CD4-positive, alpha-beta T cell (primary cell): ENCODE data around the gene PIK3R1. TPM values are rescaled to one million over a fixed set of nuclear protein-coding genes. Genes with fewer than 3 reads are reported as not detected.
A peak's percentile ranks its signal among the peaks of the same experiment; 100 is the strongest.

Source experiments
- ATAC-seq: fragments of 200-7000 bp; cut with Tn5 transposase; one replicate; pipeline ENCODE4 v1.10.0; 2022; ENCODE audit warnings: mild to moderate bottlenecking; ENCODE audit not compliant: poor library complexity
- CTCF ChIA-PET: fragments of 350-600 bp; sonication (Branson Sonifier 250); formaldehyde crosslinking; loops from one replicate; lab custom pipeline; 2021; ENCODE audit warnings: antibody characterized with exemption, inconsistent platforms; lab: Charles Lee
- POLR2A ChIA-PET: fragments of 350-600 bp; sonication (Branson Sonifier 250); formaldehyde crosslinking; loops from one replicate; lab custom pipeline; 2021; ENCODE audit warnings: antibody characterized with exemption, inconsistent platforms; lab: Charles Lee
- DNase-seq, 14 experiments: peaks; one replicate each; pipeline ENCODE4 v3.0.0-alpha.2; 2013 to 2020; ENCODE audit warnings: mixed read lengths in 2 of 14
- H3K27ac ChIP-seq, 2 donors: one replicate each; pipeline versions ENCODE4 v1.5.1 to v1.7.0; 2013; ENCODE audit warnings: low read length in 2 of 2, low read depth in 1 of 2, mild to moderate bottlenecking in 1 of 2
- H3K27me3 ChIP-seq, 2 experiments: 1 replicate in 1 of 2; 2 replicates in 1 of 2; pipeline versions ENCODE4 v1.6.1 to v1.7.0; 2013; ENCODE audit warnings: low read length in 2 of 2, control low read depth in 1 of 2, mild to moderate bottlenecking in 1 of 2, moderate library complexity in 1 of 2; ENCODE audit not compliant: insufficient read depth in 2 of 2, control insufficient read depth in 1 of 2
- H3K36me3 ChIP-seq: one replicate; pipeline ENCODE4 v1.6.1; 2013; ENCODE audit warnings: low read length, control low read depth; ENCODE audit not compliant: insufficient read depth
- H3K4me1 ChIP-seq: one replicate; pipeline ENCODE4 v1.6.1; 2013; ENCODE audit warnings: low read length, control low read depth; ENCODE audit not compliant: insufficient read depth
- H3K4me3 ChIP-seq: one replicate; pipeline ENCODE4 v1.5.1; 2013; ENCODE audit warnings: mild to moderate bottlenecking, low read length, moderate library complexity
- H3K9me3 ChIP-seq, 2 experiments: 1 replicate in 1 of 2; 2 replicates in 1 of 2; pipeline versions ENCODE4 v1.6.1 to v1.7.0; 2013; ENCODE audit warnings: low read length in 2 of 2, mild to moderate bottlenecking in 2 of 2, control low read depth in 1 of 2, moderate library complexity in 1 of 2; ENCODE audit not compliant: control insufficient read depth in 1 of 2, insufficient read depth in 1 of 2
- H3K27ac Mint-ChIP-seq: one replicate; pipeline ENCODE4 v1.8.0; 2020; ENCODE audit warnings: mixed read lengths
- H3K27me3 Mint-ChIP-seq: one replicate; pipeline ENCODE4 v1.8.0; 2021; ENCODE audit warnings: mixed read lengths
- H3K36me3 Mint-ChIP-seq: one replicate; pipeline ENCODE4 v1.8.0; 2021; ENCODE audit warnings: low read depth, mixed read lengths
- H3K4me1 Mint-ChIP-seq: one replicate; pipeline ENCODE4 v1.8.0; 2021; ENCODE audit warnings: low read depth, mixed read lengths
- H3K4me3 Mint-ChIP-seq: one replicate; pipeline ENCODE4 v1.8.0; 2020; ENCODE audit warnings: mild to moderate bottlenecking, mixed read lengths
- H3K9me3 Mint-ChIP-seq: one replicate; pipeline ENCODE4 v1.8.0; 2020; ENCODE audit warnings: mixed read lengths
- CTCF ChIP-seq: fragments of 200-600 bp; IDR thresholded peaks from one replicate; pipeline ENCODE4 v1.8.0; 2022; ENCODE audit warnings: antibody characterized with exemption, mild to moderate bottlenecking
- intact Hi-C, 2 experiments: fragments of 100-400 bp; cut with DNase I in 1 of 2; cut with micrococcal nuclease in 1 of 2; formaldehyde crosslinking; loops; one replicate each; pipeline versions ENCODE4 v1.15.1 to v1.9.0; 2023 to 2025; cut with DNase I, micrococcal nuclease
- total RNA-seq, 174 experiments: library from RNA in 2 of 174; stranded (reverse) in 2 of 174; gene quantifications; one replicate each; pipeline ENCODE4 v1.2.3 and lab custom pipeline; 2021 to 2026

PIK3R1 gene
- total RNA-seq, 2 experiments from 2014 or later: 455 to 459 TPM

- ATAC-seq (no peak), DNase-seq (no peak)
- H3K27ac ChIP-seq: no peak overlapping the region
- ChIA-PET CTCF (interaction anchor here (0.7 to 1.4 kb wide), 5 partner anchors 8 to 48 kb away, joined by 3 read pairs; no protein-coding TSS in a partner anchor), POLR2A (interaction anchor here (0.7 kb wide), 1 partner anchor 84 kb away, joined by 3 read pairs; no protein-coding TSS in a partner anchor)
- peaks cover 31% of the 10 kb centered on the region for H3K36me3 ChIP-seq
- H3K4me1 ChIP-seq: peaks cover 43% of the 10 kb centered on the region
- intact Hi-C loops: no loop called here
- H3K9me3 ChIP-seq: peaks cover 4 to 9% of the 10 kb centered on the region in 2 experiments
- Mint-ChIP-seq H3K36me3 (peaks cover 61% of the 10 kb centered on the region), H3K4me3 (peak overlapping the region; percentile 13), H3K27me3 (no peaks in the 10 kb centered on the region), H3K4me1 (peaks cover 96% of the 10 kb centered on the region), H3K27ac (peak overlapping the region; percentile 0), H3K9me3 (no peaks in the 10 kb centered on the region)
- no peak for TF ChIP-seq CTCF
- no peak overlapping the region for H3K4me3 ChIP-seq
- no peaks in the 10 kb centered on the region for H3K27me3 ChIP-seq
Measured at GRCh38 chr5:68222824-68223354, 7.3 kb downstream of the PIK3R1 start.

- peaks cover 91% of the 10 kb centered on the region for H3K4me1 Mint-ChIP-seq
- no peaks in the 10 kb centered on the region for H3K9me3 Mint-ChIP-seq
- Histone ChIP-seq H3K27ac (no peak overlapping the region), H3K4me3 (no peak overlapping the region), H3K9me3 (peaks cover 4 to 9% of the 10 kb centered on the region in 2 experiments), H3K27me3 (no peaks in the 10 kb centered on the region), H3K4me1 (peaks cover 43% of the 10 kb centered on the region), H3K36me3 (peaks cover 37% of the 10 kb centered on the region)
- H3K4me3 Mint-ChIP-seq: no peak overlapping the region
- DNase-seq (no peak), ATAC-seq (no peak)
- CTCF ChIA-PET: interaction anchor here (0.6 to 1.4 kb wide), 5 partner anchors 11 to 47 kb away, joined by 3 read pairs; no protein-coding TSS in a partner anchor
- no peak for TF ChIP-seq CTCF
- H3K27me3 Mint-ChIP-seq: no peaks in the 10 kb centered on the region
- H3K36me3 Mint-ChIP-seq: peaks cover 65% of the 10 kb centered on the region
- POLR2A ChIA-PET: interaction anchor here (3.9 kb wide), 1 partner anchor 8 kb away, joined by 27 read pairs; the partner anchor contains the start of gene PIK3R1
- peak overlapping the region; percentile 12 for H3K27ac Mint-ChIP-seq
- intact Hi-C loops: no loop called here
Measured at GRCh38 chr5:68223904-68224303, 8.3 kb downstream of the PIK3R1 start.

GRCh38 chr5:68224509-68225187 lies 9.1 kb downstream of the PIK3R1 start:
- H3K9me3 ChIP-seq: peaks cover 4 to 9% of the 10 kb centered on the region in 2 experiments
- TF ChIP-seq CTCF: no peak
- no peak for DNase-seq
- Mint-ChIP-seq H3K36me3 (peaks cover 67% of the 10 kb centered on the region), H3K9me3 (no peaks in the 10 kb centered on the region), H3K4me3 (peak overlapping the region; percentile 7), H3K4me1 (peaks cover 91% of the 10 kb centered on the region), H3K27ac (peak overlapping the region; percentile 12), H3K27me3 (no peaks in the 10 kb centered on the region)
- peaks cover 41% of the 10 kb centered on the region for H3K36me3 ChIP-seq
- H3K4me1 ChIP-seq: peaks cover 43% of the 10 kb centered on the region
- no peak for ATAC-seq
- H3K27ac ChIP-seq: no peak overlapping the region
- H3K4me3 ChIP-seq: no peak overlapping the region
- no peaks in the 10 kb centered on the region for H3K27me3 ChIP-seq
- intact Hi-C loops: no loop called here
- ChIA-PET POLR2A (interaction anchor here (3.9 kb wide), 1 partner anchor 9 kb away, joined by 27 read pairs; the partner anchor contains the start of gene PIK3R1), CTCF (interaction anchor here (0.6 to 1.1 kb wide), 2 partner anchors 13 to 22 kb away, joined by 3 read pairs; no protein-coding TSS in a partner anchor)
